IMR-90 (cell line): ENCODE results near the gene ZNF423.

ENCODE experiments used
- CTCF ChIP-seq: conservative IDR thresholded peaks from 2 replicates; pipeline ENCODE4 v1.5.1; 2012; ENCODE audit warnings: mild to moderate bottlenecking, low read depth, low read length, improper control_type of control experiment
- USF2 ChIP-seq: fragments of 150-350 bp; IDR thresholded peaks from 2 replicates; pipeline ENCODE4 v1.6.1; 2017; ENCODE audit warnings: mild to moderate bottlenecking, antibody characterized with exemption, low read length, low read depth

GRCh38 chr16:49795513-49795912 is 60.4 kb downstream of the ZNF423 start:
- TF ChIP-seq USF2 (no peak), CTCF (no peak)
